Activated gamma-delta T cell (primary cell): ENCODE results near the gene DNM2.
"Not testable (repeated sequence)": the region's sequence is repeated elsewhere in the genome, so short reads cannot be mapped to it uniquely, and the experiment has no call there.

ENCODE experiments used
- DNase-seq: peaks from one replicate; lab custom pipeline; 2025; lab: John Stamatoyannopoulos, UW

DNM2 gene

GRCh38 chr19:10836479-10837330, 118.8 kb downstream of the DNM2 start:
- DNase-seq: peak; percentile 44

- DNase-seq: not testable (repeated sequence)
Observed at GRCh38 chr19:10837649-10838048, 119.8 kb downstream of the DNM2 start.

GRCh38 chr19:10838377-10838776, 120.5 kb downstream of the DNM2 start:
- DNase-seq: no peak

DNA sequence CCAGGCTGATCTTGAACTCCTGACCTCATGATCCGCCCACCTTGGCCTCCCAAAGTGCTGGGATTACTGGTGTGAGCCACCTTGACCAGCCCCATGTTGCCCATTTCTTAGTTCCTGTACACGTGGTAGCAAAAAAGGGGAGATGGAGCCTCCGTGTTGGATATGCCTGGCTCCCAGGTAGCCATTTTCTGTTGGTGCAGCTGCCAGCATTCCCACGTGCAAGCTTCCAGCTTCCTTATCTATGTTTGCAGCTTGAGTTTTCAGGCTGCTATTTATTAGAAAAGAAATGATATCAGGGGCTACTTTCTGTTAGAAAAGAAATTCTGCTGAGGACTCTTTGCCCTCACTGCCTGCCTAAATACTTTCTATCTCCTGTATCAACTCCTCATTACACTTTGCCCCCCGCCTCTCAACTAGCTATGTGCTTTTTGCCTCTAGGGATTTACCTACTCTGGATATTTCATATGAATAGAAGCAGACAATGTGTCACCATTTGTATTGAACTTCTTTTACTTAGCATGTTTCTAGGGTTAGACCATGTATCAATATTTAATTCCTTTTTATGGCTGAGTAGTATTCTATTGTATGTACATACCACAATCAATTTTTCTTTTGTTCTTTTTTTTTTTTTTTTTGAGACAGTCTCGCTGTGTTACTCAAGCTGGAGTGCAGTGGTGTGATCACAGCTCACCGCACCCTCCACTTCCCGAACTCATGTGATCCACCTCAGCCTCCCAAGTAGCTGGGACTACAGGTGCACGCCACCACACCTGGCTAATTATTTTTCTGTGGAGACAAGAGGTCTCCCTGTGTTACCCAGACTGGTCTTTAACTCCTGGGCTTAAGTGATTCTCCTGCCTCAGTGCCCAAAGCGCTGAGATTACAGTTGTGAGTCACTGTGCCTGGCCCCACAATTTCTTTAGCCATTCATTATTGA, 121.5 kb downstream of the DNM2 start:
- no peak for DNase-seq

DNA sequence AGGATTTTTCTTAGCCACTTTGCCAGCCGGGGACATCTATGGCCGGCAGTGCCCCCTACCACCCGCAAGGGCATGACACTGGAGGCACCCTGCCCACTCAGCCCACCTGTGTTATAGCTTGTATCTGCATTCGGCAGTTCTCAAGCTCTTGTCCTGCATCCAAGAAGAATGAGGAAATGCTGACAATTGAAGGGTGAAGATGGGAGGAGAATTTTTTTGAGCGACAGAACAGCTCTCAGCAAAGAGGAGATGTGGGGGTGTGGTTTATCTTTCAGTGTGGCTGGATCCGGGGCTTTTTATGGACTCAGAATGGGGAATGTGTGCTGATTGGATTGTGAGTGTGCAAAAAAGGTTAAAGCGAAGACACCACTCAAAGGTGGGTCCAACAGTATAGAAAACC, 124.9 kb downstream of the DNM2 start:
- DNase-seq: no peak

- DNase-seq: no peak
Observed at GRCh38 chr19:10846500-10847202, 128.8 kb downstream of the DNM2 start.

DNA sequence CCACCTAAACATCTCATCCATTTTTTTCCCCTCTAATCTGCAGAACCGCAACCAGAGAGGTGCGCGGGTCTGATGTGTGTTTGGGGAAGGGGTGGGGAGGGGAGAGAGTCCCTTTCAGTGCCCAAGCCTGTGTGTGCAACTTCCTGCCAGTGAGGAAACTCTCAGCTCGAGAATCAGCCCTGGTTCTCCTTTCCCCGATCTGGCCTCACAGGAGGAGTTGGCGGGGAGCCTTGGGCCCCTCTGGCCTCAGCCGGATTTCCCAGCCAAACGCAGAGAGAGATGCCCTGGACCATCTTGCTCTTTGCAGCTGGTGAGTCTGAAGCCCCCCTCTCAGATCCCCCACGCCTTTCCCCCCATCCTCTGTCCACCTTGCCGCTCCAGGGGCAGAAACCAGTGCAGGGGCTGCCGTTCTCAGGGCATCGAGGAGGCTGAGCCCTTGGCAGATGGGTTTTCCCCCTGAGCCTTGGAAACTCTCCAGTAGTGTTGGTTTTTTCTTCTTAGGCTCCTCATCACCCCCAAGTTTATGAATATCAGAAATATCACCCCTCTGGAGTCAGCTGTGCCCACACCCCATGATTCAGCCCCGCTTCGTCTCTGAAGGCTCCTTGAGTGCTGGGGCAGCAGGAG, 130.5 kb downstream of the DNM2 start, which contains the start of gene C19orf38:
Gene C19orf38, plus strand, starts transcription at position 186 of the 627 bp plus-strand sequence. Its CDS starts 94 bp downstream, at position 280.
- DNase-seq: no peak

GRCh38 chr19:10850631-10851030, 132.8 kb downstream of the DNM2 start:
- no peak for DNase-seq

- no peak for DNase-seq
Observed at GRCh38 chr19:10852098-10852800, 134.4 kb downstream of the DNM2 start.

DNA sequence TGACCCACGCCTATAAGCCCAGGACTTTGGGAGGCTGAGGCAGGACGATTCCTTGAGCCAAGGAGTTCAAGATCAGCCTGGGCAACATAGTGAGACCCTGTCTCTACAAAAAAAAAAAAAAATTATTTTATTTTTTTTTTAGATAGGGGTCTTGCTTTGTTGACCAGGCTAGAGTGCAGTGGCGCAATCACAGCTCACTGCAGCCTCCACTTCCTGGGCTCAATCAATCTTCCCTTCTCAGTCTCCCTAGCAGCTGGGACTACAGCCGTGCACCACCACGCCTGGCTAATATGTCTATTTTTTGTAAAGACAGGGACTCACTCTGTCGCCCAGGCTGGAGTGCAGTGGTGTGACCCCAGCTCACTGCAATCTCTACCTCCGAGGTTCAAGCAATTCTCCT, 135.1 kb downstream of the DNM2 start:
- no peak for DNase-seq

DNA sequence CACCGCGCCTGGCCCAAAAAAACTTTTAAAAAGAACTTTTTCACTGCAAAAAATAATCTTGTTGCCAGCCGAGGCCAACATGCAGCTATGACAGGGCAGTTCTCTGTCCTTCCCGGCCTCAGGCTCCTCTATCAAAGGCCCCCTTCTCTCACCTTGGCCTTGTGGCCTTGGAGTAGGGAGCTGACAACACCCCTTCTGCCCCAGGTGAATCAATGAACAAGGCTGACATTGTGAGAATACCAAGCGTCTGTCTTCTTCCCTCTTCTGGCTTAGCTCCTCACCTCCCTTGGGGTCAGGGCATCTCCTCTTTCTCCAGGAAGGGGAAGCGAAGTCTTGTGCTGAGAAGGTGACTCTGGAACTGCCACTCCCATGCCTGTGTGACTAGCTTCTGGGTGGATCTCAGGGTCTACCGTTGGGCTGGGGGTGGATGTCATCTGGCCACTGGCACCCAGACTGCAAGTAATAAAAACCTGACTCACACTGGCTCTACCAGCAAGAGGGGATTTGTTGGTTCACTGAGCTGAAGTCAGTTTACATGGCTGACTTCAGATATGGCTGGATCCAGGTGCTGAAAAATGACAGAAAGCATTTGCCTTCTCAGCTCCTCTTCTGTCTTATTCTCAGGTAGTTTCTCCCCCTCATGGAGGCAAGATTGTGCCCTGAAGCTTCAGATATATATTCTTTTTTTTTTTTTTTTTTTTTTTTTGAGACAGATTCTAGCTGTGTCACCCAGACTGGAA, 136.6 kb downstream of the DNM2 start:
- DNase-seq: no peak

DNA sequence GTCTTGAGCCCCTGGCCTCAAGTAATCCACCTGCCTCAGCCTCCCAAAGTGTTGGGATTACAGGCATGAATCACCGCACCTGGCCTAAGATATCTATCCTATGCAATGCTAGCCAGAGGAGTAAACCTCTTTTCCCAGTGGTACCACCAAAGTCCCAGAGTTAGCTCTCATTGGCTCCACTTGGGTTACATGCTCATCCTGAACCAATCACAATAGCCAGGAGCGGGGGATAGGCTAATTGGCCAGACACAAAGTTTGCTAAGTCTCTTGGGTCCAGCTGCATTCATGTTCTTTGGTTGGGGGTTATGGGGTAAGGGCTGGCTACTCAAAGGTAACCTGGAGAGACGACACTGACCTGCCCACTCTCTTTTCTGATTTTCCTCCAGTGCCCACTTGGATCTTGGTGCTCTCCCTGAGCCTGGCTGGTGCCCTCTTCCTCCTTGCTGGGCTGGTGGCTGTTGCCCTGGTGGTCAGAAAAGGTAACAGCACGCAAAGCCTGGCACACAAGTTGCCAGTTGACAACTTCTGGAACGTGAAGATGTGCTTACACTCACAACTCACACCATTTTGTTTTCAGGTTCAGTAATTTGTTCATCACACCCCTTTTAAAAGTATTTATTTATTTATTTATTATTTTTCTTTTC, 138.1 kb downstream of the DNM2 start:
- no peak for DNase-seq

DNA sequence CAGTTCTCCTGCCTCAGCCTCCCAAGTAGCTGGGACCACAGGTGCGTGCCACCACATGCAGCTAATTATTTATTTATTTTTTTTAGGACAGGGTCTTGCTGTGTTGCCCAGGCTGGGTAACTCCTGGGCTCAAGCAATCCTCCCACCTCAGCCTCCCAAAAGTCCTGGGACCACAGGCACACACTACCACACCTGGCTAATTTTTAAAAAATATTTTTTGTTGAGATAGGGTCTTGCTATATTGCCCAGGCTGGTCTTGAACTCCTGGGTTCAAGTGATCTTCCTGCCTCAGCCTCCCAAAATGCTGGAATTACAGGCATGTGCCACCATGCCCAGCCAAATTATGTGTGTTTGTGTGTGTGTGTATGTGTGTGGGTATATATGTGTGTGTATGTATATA, 139.0 kb downstream of the DNM2 start:
- DNase-seq: not testable (repeated sequence)

DNA sequence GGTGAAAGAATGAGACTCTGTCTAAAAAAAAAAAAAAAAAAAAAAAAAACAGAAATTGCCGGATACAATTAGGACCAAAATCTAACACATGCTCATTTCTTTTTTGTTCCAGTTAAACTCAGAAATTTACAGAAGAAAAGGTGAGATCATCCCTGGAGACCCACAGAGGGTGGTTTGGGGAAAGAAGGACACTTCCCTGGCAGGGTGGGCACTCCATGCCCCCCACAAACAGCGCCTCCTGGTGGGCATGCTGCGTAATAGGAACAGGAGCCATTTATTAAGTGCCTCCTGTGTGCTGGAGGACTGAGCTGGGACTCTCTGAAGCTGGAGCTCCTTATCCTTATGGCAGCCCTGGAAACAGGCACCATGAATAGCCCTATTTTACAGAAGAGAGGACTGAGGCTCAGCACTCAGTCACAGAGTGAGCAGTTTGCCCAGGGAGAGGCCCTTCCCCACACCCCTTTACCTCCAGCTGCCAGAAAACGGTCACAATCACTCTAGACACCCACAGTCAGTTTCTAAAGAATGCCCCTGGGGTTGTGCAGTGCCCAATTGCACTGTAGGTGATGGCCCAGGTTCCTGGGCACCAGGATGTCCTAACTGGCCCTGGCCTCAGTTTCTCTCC, 140.4 kb downstream of the DNM2 start:
- no peak for DNase-seq

GRCh38 chr19:10861103-10861651, 143.3 kb downstream of the DNM2 start:
- no peak for DNase-seq

DNA sequence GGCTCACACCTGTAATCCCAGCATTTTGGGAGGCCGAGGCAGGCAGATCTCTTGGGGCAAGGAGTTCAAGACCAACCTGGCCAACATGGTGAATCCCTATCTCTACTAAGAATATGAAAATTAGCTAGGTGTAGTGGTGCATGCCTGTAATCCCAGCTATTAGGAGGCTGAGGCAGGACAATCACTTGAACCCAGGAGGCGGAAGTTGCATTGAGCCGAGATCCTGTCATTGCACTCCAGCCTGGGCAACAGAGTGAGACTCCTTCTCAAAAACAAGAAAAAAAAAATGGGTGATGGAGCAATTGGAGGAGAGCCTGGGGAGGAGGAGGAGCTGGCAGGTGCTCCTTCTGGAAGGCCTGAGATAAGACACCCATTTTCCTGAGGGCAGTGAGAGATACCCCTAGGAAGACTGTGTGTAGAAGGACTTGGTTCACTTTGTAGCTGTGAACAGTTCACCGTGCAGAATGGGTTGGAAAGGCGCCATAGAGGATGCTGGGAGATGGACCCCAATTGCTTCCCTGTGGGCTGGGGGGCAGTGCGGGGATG, 144.8 kb downstream of the DNM2 start:
- DNase-seq: no peak

GRCh38 chr19:10863107-10863717, 145.3 kb downstream of the DNM2 start:
- no peak for DNase-seq

DNA sequence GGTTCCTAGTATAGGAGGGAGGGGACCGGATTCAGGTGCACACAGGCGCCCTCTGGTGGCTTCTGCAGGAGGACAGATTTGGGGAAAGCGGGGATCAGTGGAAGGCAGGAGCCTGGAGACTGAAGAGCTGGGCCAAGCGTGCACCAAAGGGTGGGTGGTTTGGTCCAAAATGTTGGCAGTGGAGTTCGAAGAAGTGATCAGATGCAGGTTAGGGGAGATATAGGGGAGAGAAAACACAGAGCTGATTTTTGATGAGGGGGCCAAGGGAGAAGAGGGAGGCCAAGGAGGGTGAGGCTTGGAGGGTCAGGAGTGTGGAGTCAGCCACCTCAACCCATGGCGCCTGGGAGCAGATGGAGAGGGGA, 146.6 kb downstream of the DNM2 start:
- no peak for DNase-seq
